GM12874 (cell line): ENCODE measurements around the gene OR9A2.

Source experiments
- TF ChIP-seq, protein P1 (sequence below): IDR thresholded peaks from 2 replicates; pipeline ENCODE4 v1.5.1; 2011; ENCODE audit warnings: low read depth, mild to moderate bottlenecking, control low read depth, low read length, moderate library complexity; ENCODE audit not compliant: insufficient read depth

Gene OR9A2

DNA sequence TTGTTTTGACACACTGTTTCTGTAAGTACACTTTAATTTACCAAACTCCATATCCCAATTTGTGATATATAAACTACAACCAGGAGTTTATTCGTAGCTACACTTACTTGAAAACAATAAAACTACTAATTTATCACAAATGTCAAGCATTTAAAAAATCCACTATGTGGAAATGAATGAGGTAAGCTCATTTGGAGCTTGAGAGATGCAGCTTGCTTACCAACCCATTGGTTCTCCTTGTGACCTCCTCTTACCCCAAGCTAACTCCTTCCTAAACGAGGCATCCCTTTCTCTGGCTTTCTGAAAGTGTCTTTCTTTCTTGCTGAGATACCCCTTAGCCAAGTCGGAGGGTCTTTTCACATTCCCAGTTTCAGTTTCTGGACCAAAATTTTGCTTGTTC is 27.7 kb upstream of the OR9A2 start:
- TF ChIP-seq, protein P1, sequence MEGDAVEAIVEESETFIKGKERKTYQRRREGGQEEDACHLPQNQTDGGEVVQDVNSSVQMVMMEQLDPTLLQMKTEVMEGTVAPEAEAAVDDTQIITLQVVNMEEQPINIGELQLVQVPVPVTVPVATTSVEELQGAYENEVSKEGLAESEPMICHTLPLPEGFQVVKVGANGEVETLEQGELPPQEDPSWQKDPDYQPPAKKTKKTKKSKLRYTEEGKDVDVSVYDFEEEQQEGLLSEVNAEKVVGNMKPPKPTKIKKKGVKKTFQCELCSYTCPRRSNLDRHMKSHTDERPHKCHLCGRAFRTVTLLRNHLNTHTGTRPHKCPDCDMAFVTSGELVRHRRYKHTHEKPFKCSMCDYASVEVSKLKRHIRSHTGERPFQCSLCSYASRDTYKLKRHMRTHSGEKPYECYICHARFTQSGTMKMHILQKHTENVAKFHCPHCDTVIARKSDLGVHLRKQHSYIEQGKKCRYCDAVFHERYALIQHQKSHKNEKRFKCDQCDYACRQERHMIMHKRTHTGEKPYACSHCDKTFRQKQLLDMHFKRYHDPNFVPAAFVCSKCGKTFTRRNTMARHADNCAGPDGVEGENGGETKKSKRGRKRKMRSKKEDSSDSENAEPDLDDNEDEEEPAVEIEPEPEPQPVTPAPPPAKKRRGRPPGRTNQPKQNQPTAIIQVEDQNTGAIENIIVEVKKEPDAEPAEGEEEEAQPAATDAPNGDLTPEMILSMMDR, result no peak

GRCh38 chr7:143052041-143052440 is 25.1 kb upstream of the OR9A2 start, which contains the start of gene OR6V1:
Gene OR6V1 (plus strand): TSS chr7:143052341. CDS start chr7:143052341, 0 bp downstream.
- TF ChIP-seq, protein P1, result no peak

DNA sequence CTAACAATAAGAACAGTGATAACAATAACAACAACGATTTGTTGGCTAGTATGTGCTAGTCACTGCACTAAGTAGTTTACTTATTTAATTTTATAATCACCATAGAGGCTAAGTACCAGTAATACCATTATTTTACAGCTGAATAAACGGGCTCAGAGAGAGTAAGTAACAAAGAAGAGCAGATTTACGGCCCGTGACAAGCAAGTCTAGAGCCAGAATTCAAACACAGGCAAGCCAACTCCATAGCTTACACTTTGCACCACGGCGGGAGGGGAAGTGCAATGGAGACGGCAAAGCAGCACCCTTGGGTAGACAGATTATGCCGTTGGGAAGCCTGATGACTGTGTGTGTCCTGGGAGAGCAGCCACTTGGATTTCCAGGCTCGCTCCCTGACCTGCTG is 24.0 kb upstream of the OR9A2 start:
- TF ChIP-seq, protein P1, result no peak

DNA sequence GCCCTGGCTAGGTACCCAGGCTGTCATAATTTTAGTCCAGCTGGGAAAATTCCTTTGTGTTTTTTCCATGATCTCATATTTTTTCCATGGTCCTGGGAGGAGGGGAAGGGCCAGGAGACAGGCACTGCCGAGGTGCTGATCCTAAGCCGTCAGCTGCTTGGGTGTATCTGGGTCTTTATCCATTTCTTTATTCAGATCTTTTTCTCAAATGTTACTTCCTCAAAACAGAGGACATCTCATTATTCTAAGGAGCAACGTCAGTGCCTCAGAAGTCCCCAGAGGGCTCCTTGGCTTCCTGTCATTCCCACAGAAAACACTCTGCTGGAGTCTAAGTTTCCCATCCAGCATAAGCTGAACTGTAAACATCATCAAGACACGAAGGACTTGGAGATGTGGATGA is 22.4 kb upstream of the OR9A2 start:
- TF ChIP-seq, protein P1, result no peak

DNA sequence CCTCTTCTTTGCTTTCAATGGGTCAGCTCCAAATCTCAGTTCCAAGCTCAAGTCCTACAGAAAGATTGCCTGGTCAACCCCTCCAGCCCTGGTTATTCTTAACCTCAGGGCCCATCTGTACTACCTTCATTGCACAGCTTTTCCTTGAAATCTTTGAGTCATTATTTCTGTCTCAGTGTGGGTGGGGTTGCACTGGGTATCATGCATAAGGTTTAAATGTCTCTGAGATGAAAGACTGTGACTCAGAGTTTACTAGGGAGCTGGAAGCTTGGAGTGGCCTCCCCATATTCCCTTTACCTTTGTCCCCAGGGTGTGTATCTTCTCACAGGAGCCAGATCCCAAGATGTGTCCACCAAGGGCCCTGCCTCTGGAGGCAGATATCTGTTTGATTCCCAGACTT is 21.9 kb upstream of the OR9A2 start:
- TF ChIP-seq, protein P1, result no peak

DNA sequence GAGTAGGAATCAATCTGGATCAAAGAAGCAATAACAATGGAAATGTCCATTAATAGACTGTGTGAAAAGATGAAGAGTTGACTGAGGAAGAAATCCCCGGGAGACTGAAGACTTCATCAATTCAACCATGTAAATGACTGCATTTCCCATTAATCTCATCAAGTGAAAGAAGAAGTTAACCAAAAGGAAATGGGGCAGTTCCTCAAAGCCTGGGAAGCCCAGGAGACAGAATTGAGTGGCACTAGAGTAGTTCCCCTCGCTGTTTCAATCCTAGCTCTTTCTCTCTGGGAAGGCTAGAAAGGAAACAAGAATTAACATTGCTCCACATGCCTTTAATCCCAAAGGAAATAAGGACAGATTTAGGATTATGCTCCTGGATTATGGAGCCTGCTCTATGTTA is 20.4 kb upstream of the OR9A2 start:
- TF ChIP-seq, protein P1, result no peak

GRCh38 chr7:143046426-143046851 is 19.5 kb upstream of the OR9A2 start:
- TF ChIP-seq, protein P1, result no peak

GRCh38 chr7:143043391-143043790 is 16.5 kb upstream of the OR9A2 start:
- TF ChIP-seq, protein P1, result no peak
